ENCODE measurements around the gene INTU.

Gene INTU

GRCh38 chr4:127759228-127759820, 126.6 kb downstream of the INTU start:
- DNase-seq = no peak

GRCh38 chr4:127759893-127760292, 127.1 kb downstream of the INTU start:
- DNase-seq = no peak

- DNase-seq = no peak
Observed at GRCh38 chr4:127771535-127772275, 138.9 kb downstream of the INTU start.

- DNase-seq = no peak
Observed at GRCh38 chr4:127772769-127773671, 140.3 kb downstream of the INTU start.

GRCh38 chr4:127775843-127776242, 143.1 kb downstream of the INTU start:
- DNase-seq = no peak

All from DMS79 (cell line).